GM23338 (cell line): Measurements from ENCODE around the gene ABCA12. TPM values are rescaled to one million over a fixed set of nuclear protein-coding genes. Genes with fewer than 3 reads are reported as not detected.

ENCODE experiments used
- ATAC-seq: fragments of 200-7000 bp; cut with Tn5 transposase; 3 replicates; pipeline ENCODE4 v1.9.1; 2020
- DNase-seq: peaks from one replicate; pipeline ENCODE4 v3.0.0-alpha.2; 2015; ENCODE audit warnings: low spot score
- H2AFZ ChIP-seq: fragments of 200-600 bp; sonication (generic); 2 replicates; pipeline ENCODE4 v1.8.0; 2016; ENCODE audit warnings: antibody characterized with exemption, mild to moderate bottlenecking, moderate library complexity
- H3F3A ChIP-seq: fragments of 200-600 bp; sonication (generic); replicated peaks from 2 replicates; pipeline ENCODE4 v1.8.0; 2017; ENCODE audit warnings: antibody characterized with exemption, mixed run types, low read depth
- H3K27ac ChIP-seq: fragments of 200-600 bp; sonication (generic); 2 replicates; pipeline ENCODE4 v1.6.1; 2016; ENCODE audit warnings: low read depth
- H3K27me3 ChIP-seq: fragments of 200-600 bp; sonication (generic); 2 replicates; pipeline ENCODE4 v1.8.0; 2016; ENCODE audit warnings: mild to moderate bottlenecking, mixed run types, moderate library complexity; ENCODE audit not compliant: insufficient read depth
- H3K36me3 ChIP-seq: fragments of 200-600 bp; sonication (generic); 2 replicates; pipeline ENCODE4 v1.8.0; 2016; ENCODE audit warnings: mild to moderate bottlenecking; ENCODE audit not compliant: insufficient read depth
- H3K4me1 ChIP-seq: fragments of 200-600 bp; sonication (generic); 2 replicates; pipeline ENCODE4 v1.8.0; 2016; ENCODE audit warnings: mild to moderate bottlenecking, moderate library complexity; ENCODE audit not compliant: insufficient read depth
- H3K4me2 ChIP-seq: fragments of 200-600 bp; sonication (generic); 2 replicates; pipeline ENCODE4 v1.7.1; 2017; ENCODE audit warnings: mixed run types
- H3K4me3 ChIP-seq: fragments of 200-600 bp; sonication (generic); 2 replicates; pipeline ENCODE4 v1.6.1; 2016; ENCODE audit warnings: mixed run types
- H3K79me2 ChIP-seq: fragments of 200-600 bp; sonication (generic); replicated peaks from 2 replicates; pipeline ENCODE4 v1.8.0; 2017; ENCODE audit warnings: mild to moderate bottlenecking; ENCODE audit not compliant: insufficient read depth
- H3K9me2 ChIP-seq: fragments of 200-600 bp; sonication (generic); 2 replicates; pipeline ENCODE4 v1.8.0; 2017; ENCODE audit not compliant: insufficient read depth
- H4K20me1 ChIP-seq: fragments of 200-600 bp; sonication (generic); replicated peaks from 2 replicates; pipeline ENCODE4 v1.8.0; 2017; ENCODE audit warnings: mild to moderate bottlenecking; ENCODE audit not compliant: insufficient read depth
- H3K27ac Mint-ChIP-seq: 2 replicates; pipeline ENCODE4 v1.8.0; 2020; ENCODE audit warnings: inconsistent platforms, mild to moderate bottlenecking, moderate library complexity, mixed read lengths
- H3K27me3 Mint-ChIP-seq: 3 replicates; pipeline ENCODE4 v1.8.0; 2022; ENCODE audit warnings: low read depth, mild to moderate bottlenecking, moderate library complexity, mixed read lengths, inconsistent platforms; ENCODE audit not compliant: insufficient read depth, poor library complexity
- H3K36me3 Mint-ChIP-seq: 3 replicates; pipeline ENCODE4 v1.8.0; 2021; ENCODE audit warnings: low read depth, mild to moderate bottlenecking, inconsistent platforms, moderate library complexity, mixed read lengths
- H3K4me1 Mint-ChIP-seq: 3 replicates; pipeline ENCODE4 v1.8.0; 2020; ENCODE audit warnings: mild to moderate bottlenecking, inconsistent platforms, mixed read lengths
- H3K4me3 Mint-ChIP-seq: 3 replicates; pipeline ENCODE4 v1.8.0; 2021; ENCODE audit warnings: moderate library complexity, mild to moderate bottlenecking, inconsistent platforms, mixed read lengths
- H3K9me3 Mint-ChIP-seq: 3 replicates; pipeline ENCODE4 v1.8.0; 2020; ENCODE audit warnings: moderate library complexity, mild to moderate bottlenecking, inconsistent platforms, mixed read lengths
- CREB1 ChIP-seq: fragments of 250-450 bp; sonication (Bioruptor Pico); IDR thresholded peaks from 2 replicates; pipeline ENCODE4 v1.5.0; 2020; ENCODE audit warnings: low read depth, mild to moderate bottlenecking, moderate library complexity
- CTCF ChIP-seq, 2 experiments: fragments of 200-600 bp in 1 of 2; sonication (generic) in 1 of 2; conservative IDR thresholded peaks; 2 replicates each; pipeline versions ENCODE4 v1.5.1 to v1.6.1; 2016 to 2017; ENCODE audit warnings: antibody characterized with exemption in 2 of 2, low read depth in 2 of 2, mild to moderate bottlenecking in 2 of 2, moderate library complexity in 1 of 2
- ETS1 ChIP-seq: IDR thresholded peaks from 2 replicates; pipeline ENCODE4 v1.6.1; 2016; ENCODE audit warnings: antibody characterized with exemption
- EZH2 ChIP-seq: fragments of 200-600 bp; sonication (generic); IDR thresholded peaks from one replicate; pipeline ENCODE4 v1.8.0; 2017; ENCODE audit warnings: antibody characterized with exemption, mild to moderate bottlenecking, low read depth; ENCODE audit not compliant: unreplicated experiment
- EZH2phosphoT487 ChIP-seq: fragments of 200-600 bp; sonication (generic); IDR thresholded peaks from one replicate; pipeline ENCODE4 v1.8.1; 2018; ENCODE audit warnings: antibody characterized with exemption; ENCODE audit not compliant: unreplicated experiment
- JUNB ChIP-seq: IDR thresholded peaks from one replicate; pipeline ENCODE4 v1.6.1; 2016; ENCODE audit warnings: antibody characterized with exemption; ENCODE audit not compliant: unreplicated experiment
- NANOG ChIP-seq: IDR thresholded peaks from 2 replicates; pipeline ENCODE4 v1.6.1; 2016; ENCODE audit warnings: antibody characterized with exemption, borderline replicate concordance
- POLR2AphosphoS5 ChIP-seq: IDR thresholded peaks from 2 replicates; pipeline ENCODE4 v1.6.1; 2016; ENCODE audit warnings: antibody characterized with exemption, low read depth
- REST ChIP-seq: IDR thresholded peaks from one replicate; pipeline ENCODE4 v1.6.1; 2018; ENCODE audit warnings: antibody characterized with exemption; ENCODE audit not compliant: unreplicated experiment
- STAT1 ChIP-seq: IDR thresholded peaks from one replicate; pipeline ENCODE4 v1.6.1; 2016; ENCODE audit warnings: antibody characterized with exemption; ENCODE audit not compliant: unreplicated experiment
- ZNF114 ChIP-seq: fragments of 250-450 bp; sonication (Bioruptor Pico); IDR thresholded peaks from 2 replicates; pipeline ENCODE4 v1.5.0; 2020; ENCODE audit warnings: mild to moderate bottlenecking, moderate library complexity
- ZNF331 ChIP-seq: fragments of 250-450 bp; sonication (Bioruptor Pico); IDR thresholded peaks from 2 replicates; pipeline ENCODE4 v1.5.0; 2020; ENCODE audit warnings: low read depth, mild to moderate bottlenecking, moderate library complexity
- ZNF462 ChIP-seq: fragments of 250-450 bp; sonication (Bioruptor Pico); IDR thresholded peaks from 2 replicates; pipeline ENCODE4 v1.5.0; 2020; ENCODE audit warnings: mild to moderate bottlenecking, moderate library complexity
- polyA plus RNA-seq: library from polyadenylated mRNA; unstranded; fragments of >200 nt; fragmentation: Nextera tagmentation; extraction: Ambion mirVana; gene quantifications from 2 replicates; pipeline ENCODE4 v1.2.1, GENCODE V29; 2016
- total RNA-seq: library from RNA; depleted of rRNA; stranded (reverse); fragments of >200 nt; shearing (Covaris generic); gene quantifications from 2 replicates; pipeline ENCODE4 v1.2.3, GENCODE V29; 2014

The ABCA12 gene
- total and polyA plus RNA-seq, 2 experiments from 2014 or later, result 0.05 to 0.10 TPM

- no peaks in the 10 kb centered on the region for H3K36me3 Mint-ChIP-seq
- no peaks in the 10 kb centered on the region for H3F3A ChIP-seq
- no peak overlapping the region for H2AFZ ChIP-seq
- H3K9me2 ChIP-seq, result no peaks in the 10 kb centered on the region
- DNase-seq (no peak), ATAC-seq (no peak)
- TF ChIP-seq REST (no peak), ETS1 (no peak), NANOG (no peak), STAT1 (no peak), ZNF114 (CRISPR knock-in tag) (no peak), EZH2phosphoT487 (no peak), ZNF331 (CRISPR knock-in tag) (no peak), POLR2AphosphoS5 (no peak), JUNB (no peak), EZH2 (no peak), ZNF462 (CRISPR knock-in tag) (no peak), CREB1 (CRISPR knock-in tag) (no peak), CTCF (conservative IDR thresholded peaks at IDR 0.05; ENCODE audit: low read depth in 2 of 2) (no peak)
- H3K4me3 Mint-ChIP-seq, result no peak overlapping the region
- H3K4me1 ChIP-seq, result no peaks in the 10 kb centered on the region
- H3K27me3 ChIP-seq, result no peaks in the 10 kb centered on the region
- no peaks in the 10 kb centered on the region for H3K79me2 ChIP-seq
- peaks cover 2% of the 10 kb centered on the region; the same call in 1 of the 3 replicates for H3K4me1 Mint-ChIP-seq
- no peak overlapping the region for H3K27ac Mint-ChIP-seq
- H3K4me3 ChIP-seq, result no peak overlapping the region
- no peaks in the 10 kb centered on the region for H3K9me3 Mint-ChIP-seq
- no peaks in the 10 kb centered on the region for H3K36me3 ChIP-seq
- H3K4me2 ChIP-seq, result no peak overlapping the region
- peaks cover 2% of the 10 kb centered on the region for H3K27me3 Mint-ChIP-seq
- no peak overlapping the region for H3K27ac ChIP-seq
- no peaks in the 10 kb centered on the region for H4K20me1 ChIP-seq
Measured at GRCh38 chr2:215063526-215063925, 74.9 kb downstream of the ABCA12 start.
